A549 (cell line): ENCODE measurements around the gene XPNPEP1. TPM values are rescaled to one million over a fixed set of nuclear protein-coding genes. Genes with fewer than 3 reads are reported as not detected.

Experiments used
- ATAC-seq, 2 experiments: fragments of 200-7000 bp in 1 of 2; fragments of >200 bp in 1 of 2; cut with Nextera tagmentation in 1 of 2; cut with Tn5 transposase in 1 of 2; 3 replicates each; pipeline versions ENCODE4 v1.8.0 to v1.9.1; 2018 to 2020; ENCODE audit warnings: mild to moderate bottlenecking in 1 of 2, moderate library complexity in 1 of 2
- CTCF ChIA-PET: fragments of 300-600 bp; sonication (Branson Sonifier 250); formaldehyde crosslinking; extraction: SDS; loops from one replicate; lab custom pipeline; 2021; ENCODE audit warnings: antibody characterized with exemption, inconsistent platforms; lab: Yijun Ruan, JAX
- POLR2A ChIA-PET: fragments of 350-600 bp; formaldehyde crosslinking; extraction: SDS; loops from one replicate; lab custom pipeline; 2021; ENCODE audit warnings: antibody characterized with exemption, inconsistent platforms; lab: Yijun Ruan, JAX
- DNase-seq, 2 experiments: peaks; one replicate each; pipeline versions ENCODE4 v3.0.0 to v3.0.0-alpha.2; 2011 to 2016; ENCODE audit warnings: low read depth in 1 of 2, low spot score in 1 of 2
- FAIRE-seq: peaks from 2 replicates; lab custom pipeline; 2011; peaks lifted over from hg19 to GRCh38; lab: Jason Lieb, UNC
- H3K27ac ChIP-seq, 2 experiments: fragments of >200 bp; sonication (Bioruptor Twin); formaldehyde crosslinking; 3 replicates each; pipeline ENCODE4 v1.5.1; 2016 to 2017
- H3K4me1 ChIP-seq: fragments of >200 bp; sonication (Bioruptor Twin); formaldehyde crosslinking; 3 replicates; pipeline ENCODE4 v1.6.1; 2016
- H3K4me2 ChIP-seq: fragments of >200 bp; sonication (Bioruptor Twin); formaldehyde crosslinking; 3 replicates; pipeline ENCODE4 v1.6.1; 2016
- H3K4me3 ChIP-seq: fragments of >200 bp; sonication (Bioruptor Twin); formaldehyde crosslinking; 3 replicates; pipeline ENCODE4 v1.5.1; 2016
- H3K9me3 ChIP-seq: fragments of >200 bp; sonication (Bioruptor Twin); formaldehyde crosslinking; 3 replicates; pipeline ENCODE4 v1.6.1; 2016
- BHLHE40 ChIP-seq: IDR thresholded peaks from 2 replicates; pipeline ENCODE4 v1.6.1; 2012; ENCODE audit warnings: low read depth, low read length, inconsistent platforms
- CBX8 ChIP-seq: fragments of 200-600 bp; sonication (generic); IDR thresholded peaks from 2 replicates; pipeline ENCODE4 v1.6.1; 2016
- ESRRA ChIP-seq: fragments of 150-350 bp; IDR thresholded peaks from 2 replicates; pipeline ENCODE4 v1.6.1; 2014; ENCODE audit warnings: mild to moderate bottlenecking, low read length, borderline replicate concordance
- FOSL2 ChIP-seq, 2 experiments: fragments of 450-650 bp in 1 of 2; fragments of >200 bp in 1 of 2; sonication (Bioruptor Twin) in 1 of 2; formaldehyde crosslinking; IDR thresholded peaks; 2 replicates each; pipeline versions ENCODE4 v1.5.0 to v1.6.1; 2016 to 2020; ENCODE audit warnings: mild to moderate bottlenecking in 1 of 2, moderate library complexity in 1 of 2
- GATA3 ChIP-seq: IDR thresholded peaks from 2 replicates; pipeline ENCODE4 v1.6.1; 2012; ENCODE audit warnings: borderline replicate concordance
- HMGXB4 ChIP-seq: fragments of 250-450 bp; sonication (Bioruptor Pico); IDR thresholded peaks from 2 replicates; pipeline ENCODE4 v1.5.0; 2021; ENCODE audit warnings: mild to moderate bottlenecking, moderate library complexity, borderline replicate concordance
- HOXB13 ChIP-seq: fragments of 250-450 bp; sonication (Bioruptor Pico); IDR thresholded peaks from 2 replicates; pipeline ENCODE4 v1.5.0; 2020; ENCODE audit warnings: low read depth, mild to moderate bottlenecking, moderate library complexity
- JUNB ChIP-seq: fragments of >200 bp; sonication (Bioruptor Twin); formaldehyde crosslinking; IDR thresholded peaks from 2 replicates; pipeline ENCODE4 v1.6.1; 2016
- KDM5A ChIP-seq: fragments of 200-600 bp; sonication (generic); IDR thresholded peaks from 2 replicates; pipeline ENCODE4 v1.6.1; 2016; ENCODE audit warnings: antibody characterized with exemption, mild to moderate bottlenecking
- MYC ChIP-seq: IDR thresholded peaks from 2 replicates; pipeline ENCODE4 v1.6.1; 2012; ENCODE audit warnings: mild to moderate bottlenecking, inconsistent platforms, low read length, improper control_type of control experiment, borderline replicate concordance
- NPAS2 ChIP-seq: fragments of 250-450 bp; sonication (Bioruptor Pico); IDR thresholded peaks from 2 replicates; pipeline ENCODE4 v1.8.0; 2022; ENCODE audit warnings: mild to moderate bottlenecking, moderate library complexity, borderline replicate concordance
- NR3C1 ChIP-seq: fragments of >200 bp; sonication (Bioruptor Twin); formaldehyde crosslinking; IDR thresholded peaks from 3 replicates; pipeline ENCODE4 v1.6.1; 2017
- POLR2AphosphoS2 ChIP-seq: conservative IDR thresholded peaks from 2 replicates; pipeline ENCODE4 v1.6.1; 2012; ENCODE audit warnings: low read length, improper control_type of control experiment, inconsistent platforms
- RARB ChIP-seq: fragments of 250-450 bp; sonication (Bioruptor Pico); IDR thresholded peaks from 2 replicates; pipeline ENCODE4 v1.8.0; 2021; ENCODE audit warnings: mild to moderate bottlenecking, moderate library complexity
- REST ChIP-seq: fragments of 200-600 bp; sonication (generic); IDR thresholded peaks from 2 replicates; pipeline ENCODE4 v1.6.1; 2016; ENCODE audit warnings: antibody characterized with exemption, mild to moderate bottlenecking, moderate library complexity
- SMC3 ChIP-seq: fragments of >200 bp; sonication (Bioruptor Twin); formaldehyde crosslinking; IDR thresholded peaks from 3 replicates; pipeline ENCODE4 v1.6.1; 2018; ENCODE audit warnings: inconsistent platforms
- USF2 ChIP-seq: fragments of 450-650 bp; IDR thresholded peaks from 2 replicates; pipeline ENCODE4 v1.6.1; 2014; ENCODE audit warnings: antibody characterized with exemption
- WGBS: methylation state at CpG from one replicate; pipeline ENCODE4 v1.1.6; 2017; ENCODE audit errors: missing lambda C conversion rate; 5-methylcytosine and 5-hydroxymethylcytosine counted together
- polyA plus RNA-seq, 4 experiments: library from polyadenylated mRNA; depleted of rRNA in 3 of 4; stranded (reverse); fragments of >200 nt; fragmentation: RNase III in 1 of 4; extraction: RNeasy Plus Mini Kit Qiagen cat#74134 plus additional on column Dnase treatment in 1 of 4; gene quantifications; 2 replicates in 3 of 4; 3 replicates in 1 of 4; pipeline ENCODE4 v1.2.3, GENCODE V29; 2011 to 2017
- TF ChIP-seq, protein P1 (sequence below): fragments of 150-350 bp; IDR thresholded peaks from 2 replicates; pipeline ENCODE4 v1.6.1; 2014; ENCODE audit warnings: low read depth, mild to moderate bottlenecking, low read length

The XPNPEP1 gene
- polyA plus RNA-seq, 2 of the 4 experiments (the other 2 are of a cell fraction): 32.5 to 53.9 TPM

DNA sequence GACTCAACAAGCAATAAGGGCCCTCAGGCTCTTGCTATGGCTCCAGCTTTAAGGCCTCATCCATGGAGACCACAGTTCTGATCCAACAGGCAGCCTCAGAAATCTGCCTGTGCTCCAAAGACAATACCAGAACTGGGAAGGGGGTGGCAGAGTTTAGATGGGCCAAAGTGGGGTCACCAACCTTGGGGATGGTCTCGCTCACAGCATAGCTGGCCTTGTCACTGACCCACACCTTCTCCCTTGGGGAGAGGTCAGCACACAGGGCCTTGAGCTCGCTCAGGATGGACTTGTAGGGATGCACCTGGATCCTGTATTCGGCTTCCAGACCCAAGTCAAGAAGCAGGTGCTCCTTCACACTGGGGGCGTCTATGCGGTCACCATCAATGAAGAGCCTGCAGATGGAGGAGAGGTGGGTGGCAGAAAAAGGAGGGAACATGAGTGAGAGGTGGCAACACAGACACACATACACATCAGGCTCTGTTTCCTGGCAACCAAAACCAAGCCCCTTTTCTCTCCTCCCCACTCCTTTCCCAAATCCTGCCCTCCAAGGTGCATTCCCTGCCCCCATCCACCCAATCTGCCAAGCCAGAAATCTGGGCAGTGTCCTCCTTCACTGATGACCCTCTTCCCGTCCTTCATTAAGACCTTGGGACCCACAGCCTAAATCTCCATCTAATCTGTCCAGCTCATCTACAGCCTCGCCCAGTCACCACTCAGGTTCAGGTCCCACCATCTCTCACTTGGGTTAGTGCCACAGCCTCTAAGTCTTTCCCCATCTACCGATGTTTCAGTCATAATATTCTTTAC is 40.9 kb downstream of the XPNPEP1 start:
- H3K9me3 ChIP-seq: no peaks in the 10 kb centered on the region
- CTCF ChIA-PET: interaction anchor here (0.6 to 4.2 kb wide), 7 partner anchors 10 to 396 kb away, joined by 3 to 51 read pairs (median 4); no protein-coding TSS in a partner anchor
- FAIRE-seq: no peak
- TF ChIP-seq REST (no peak), GATA3 (no peak), POLR2AphosphoS2 (no peak), SMC3 (no peak), MYC (no peak), HOXB13 (CRISPR knock-in tag) (no peak), NR3C1 (no peak), ESRRA (no peak), JUNB (no peak), KDM5A (no peak), CBX8 (no peak)
- TF ChIP-seq, all 56 proteins: peak for 0
- POLR2A ChIA-PET: no interaction called here
- H3K27ac ChIP-seq: no peak overlapping the region
- no peak overlapping the region for H3K4me2 ChIP-seq
- DNase-seq (no peak), ATAC-seq (no peak)
- no peak overlapping the region for H3K4me3 ChIP-seq
- H3K4me1 ChIP-seq: peaks cover 6% of the 10 kb centered on the region
- 92% methylated on average over 7 of the region's 8 CpGs for WGBS

DNA sequence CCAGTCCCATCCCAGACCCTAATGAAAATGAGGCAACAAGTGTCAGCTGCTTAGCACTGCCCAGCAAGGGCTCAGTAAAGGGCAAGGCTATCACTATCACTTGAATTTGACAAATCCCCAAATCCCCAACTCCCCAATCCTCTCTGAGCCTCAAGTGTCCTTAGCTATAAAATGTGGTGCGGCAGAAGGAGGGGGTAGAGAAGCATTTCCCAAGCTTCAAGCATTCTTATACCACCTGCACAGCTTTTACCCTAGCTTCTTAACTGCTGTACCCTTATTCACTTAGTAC is 41.6 kb downstream of the XPNPEP1 start:
- POLR2A ChIA-PET: no interaction called here
- Histone ChIP-seq H3K4me3 (no peak overlapping the region), H3K4me2 (no peak overlapping the region), H3K27ac (no peak overlapping the region), H3K4me1 (peaks cover 6% of the 10 kb centered on the region), H3K9me3 (no peaks in the 10 kb centered on the region)
- WGBS: 90% methylated on average over 1 of the region's 1 CpG
- FAIRE-seq (no peak), ATAC-seq (no peak), DNase-seq (no peak)
- TF ChIP-seq HMGXB4 (CRISPR knock-in tag) (no peak), HOXB13 (CRISPR knock-in tag) (no peak), SMC3 (no peak), FOSL2 (IDR thresholded peaks at IDR 0.05) (no peak), FOSL2 (CRISPR knock-in tag; IDR thresholded peaks at IDR 0.05) (no peak), CBX8 (no peak), BHLHE40 (no peak), NPAS2 (no peak), USF2 (no peak), RARB (no peak), REST (no peak), NR3C1 (no peak)
- TF ChIP-seq, protein P1, sequence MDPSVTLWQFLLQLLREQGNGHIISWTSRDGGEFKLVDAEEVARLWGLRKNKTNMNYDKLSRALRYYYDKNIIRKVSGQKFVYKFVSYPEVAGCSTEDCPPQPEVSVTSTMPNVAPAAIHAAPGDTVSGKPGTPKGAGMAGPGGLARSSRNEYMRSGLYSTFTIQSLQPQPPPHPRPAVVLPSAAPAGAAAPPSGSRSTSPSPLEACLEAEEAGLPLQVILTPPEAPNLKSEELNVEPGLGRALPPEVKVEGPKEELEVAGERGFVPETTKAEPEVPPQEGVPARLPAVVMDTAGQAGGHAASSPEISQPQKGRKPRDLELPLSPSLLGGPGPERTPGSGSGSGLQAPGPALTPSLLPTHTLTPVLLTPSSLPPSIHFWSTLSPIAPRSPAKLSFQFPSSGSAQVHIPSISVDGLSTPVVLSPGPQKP: no peak
- CTCF ChIA-PET: interaction anchor here (1.3 to 4.2 kb wide), 3 partner anchors 11 to 257 kb away, joined by 3 to 51 read pairs (median 24); no protein-coding TSS in a partner anchor
